Fibroblast of pulmonary artery (primary cell): ENCODE measurements around the gene DCTN3.

Experiments
- DNase-seq: peaks from one replicate; pipeline ENCODE4 v3.0.0-alpha.2; 2010; ENCODE audit warnings: low read depth
- H3K4me3 ChIP-seq: replicated peaks from 2 replicates; pipeline ENCODE4 v1.5.1; 2011; ENCODE audit warnings: low read depth, mild to moderate bottlenecking, control low read depth, low read length, moderate library complexity
- TF ChIP-seq, protein P1 (sequence below): IDR thresholded peaks from 2 replicates; pipeline ENCODE4 v1.5.1; 2011; ENCODE audit warnings: mild to moderate bottlenecking, control low read depth, low read length, inconsistent platforms; ENCODE audit errors: missing control alignments

Gene DCTN3

DNA sequence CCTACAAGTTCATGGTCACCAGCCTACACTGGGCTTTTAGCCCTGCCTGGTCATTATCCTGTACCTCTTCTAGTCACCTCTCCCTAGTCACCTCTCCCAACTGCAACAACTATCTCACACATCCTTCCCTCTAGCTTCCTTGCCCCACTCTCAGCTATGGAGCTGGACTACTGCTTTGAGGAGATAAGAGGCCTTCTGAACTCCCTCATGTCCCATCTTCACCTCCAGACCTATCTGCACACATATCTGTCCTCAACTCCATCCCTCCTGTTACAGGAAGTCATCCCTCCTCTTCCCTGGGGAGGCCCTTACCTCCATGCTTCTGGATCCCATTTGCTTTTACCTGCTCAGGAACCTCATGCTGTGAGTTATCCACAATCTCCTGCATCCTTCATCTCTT is 14.1 kb downstream of the DCTN3 start:
- DNase-seq: no peak
- no peak overlapping the region for H3K4me3 ChIP-seq
- TF ChIP-seq, protein P1, sequence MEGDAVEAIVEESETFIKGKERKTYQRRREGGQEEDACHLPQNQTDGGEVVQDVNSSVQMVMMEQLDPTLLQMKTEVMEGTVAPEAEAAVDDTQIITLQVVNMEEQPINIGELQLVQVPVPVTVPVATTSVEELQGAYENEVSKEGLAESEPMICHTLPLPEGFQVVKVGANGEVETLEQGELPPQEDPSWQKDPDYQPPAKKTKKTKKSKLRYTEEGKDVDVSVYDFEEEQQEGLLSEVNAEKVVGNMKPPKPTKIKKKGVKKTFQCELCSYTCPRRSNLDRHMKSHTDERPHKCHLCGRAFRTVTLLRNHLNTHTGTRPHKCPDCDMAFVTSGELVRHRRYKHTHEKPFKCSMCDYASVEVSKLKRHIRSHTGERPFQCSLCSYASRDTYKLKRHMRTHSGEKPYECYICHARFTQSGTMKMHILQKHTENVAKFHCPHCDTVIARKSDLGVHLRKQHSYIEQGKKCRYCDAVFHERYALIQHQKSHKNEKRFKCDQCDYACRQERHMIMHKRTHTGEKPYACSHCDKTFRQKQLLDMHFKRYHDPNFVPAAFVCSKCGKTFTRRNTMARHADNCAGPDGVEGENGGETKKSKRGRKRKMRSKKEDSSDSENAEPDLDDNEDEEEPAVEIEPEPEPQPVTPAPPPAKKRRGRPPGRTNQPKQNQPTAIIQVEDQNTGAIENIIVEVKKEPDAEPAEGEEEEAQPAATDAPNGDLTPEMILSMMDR: no peak

DNA sequence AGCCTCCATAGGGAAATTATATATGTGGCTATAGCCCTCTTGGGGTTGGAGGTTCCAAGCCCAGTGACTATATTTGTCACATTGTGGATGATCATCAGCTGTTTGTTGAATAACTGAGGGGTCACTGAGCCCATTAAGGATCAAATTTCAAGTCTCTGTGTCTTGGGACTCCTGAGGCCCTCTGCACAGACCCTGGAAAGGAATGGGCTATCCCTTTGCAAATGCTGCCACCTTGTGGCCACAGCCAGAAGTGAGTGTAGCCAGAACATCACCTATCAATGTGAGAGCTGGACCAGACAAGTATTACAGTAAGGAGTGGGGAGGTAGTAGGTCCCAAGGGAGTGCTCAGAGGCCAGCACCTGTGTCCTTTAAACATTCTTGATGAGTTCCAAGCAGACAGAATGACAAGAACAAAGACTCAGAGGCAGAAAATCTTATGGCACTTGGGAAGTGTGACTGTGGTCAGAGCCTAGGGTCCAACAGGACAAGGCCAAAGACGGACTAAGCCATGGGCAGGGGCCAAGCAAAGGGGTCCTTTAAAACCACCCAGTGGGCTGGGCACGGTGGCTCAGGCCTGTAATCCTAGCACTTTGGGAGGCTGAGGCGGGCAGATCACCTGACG is 16.6 kb downstream of the DCTN3 start:
- TF ChIP-seq, protein P1: peak; percentile 96
- no peak overlapping the region for H3K4me3 ChIP-seq
- peak; percentile 79 for DNase-seq

DNA sequence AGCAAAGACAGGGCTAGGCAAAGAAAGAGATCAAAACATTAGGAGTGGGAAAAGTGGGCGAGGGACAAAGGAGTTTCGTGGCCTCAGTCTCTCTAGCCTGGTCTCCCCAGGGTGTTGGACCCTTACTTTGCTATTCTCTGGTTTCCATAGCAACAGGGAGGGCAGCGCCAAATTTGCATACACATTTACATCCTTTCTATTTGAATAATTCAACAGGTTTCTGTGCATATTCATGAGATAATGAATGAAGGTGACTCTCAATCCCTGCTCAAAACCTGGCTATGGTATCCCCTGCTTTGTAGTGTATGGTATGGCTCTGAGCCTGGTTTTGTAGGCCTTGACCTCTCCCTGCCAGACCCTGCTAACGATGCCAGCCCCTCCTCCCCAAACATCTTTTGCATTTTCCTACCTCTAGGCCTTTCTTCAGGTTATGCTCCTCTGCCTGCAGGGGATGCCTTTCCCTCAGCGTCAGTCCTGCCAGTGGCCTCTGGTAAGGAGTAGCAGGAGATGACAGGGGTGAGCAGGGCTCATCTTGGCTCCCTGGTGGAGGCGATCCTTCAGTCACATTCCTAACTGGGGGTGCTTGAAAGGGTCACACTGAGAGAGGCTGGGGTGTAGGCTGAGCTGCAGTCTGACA is 18.2 kb downstream of the DCTN3 start:
- TF ChIP-seq, protein P1: no peak

DNA sequence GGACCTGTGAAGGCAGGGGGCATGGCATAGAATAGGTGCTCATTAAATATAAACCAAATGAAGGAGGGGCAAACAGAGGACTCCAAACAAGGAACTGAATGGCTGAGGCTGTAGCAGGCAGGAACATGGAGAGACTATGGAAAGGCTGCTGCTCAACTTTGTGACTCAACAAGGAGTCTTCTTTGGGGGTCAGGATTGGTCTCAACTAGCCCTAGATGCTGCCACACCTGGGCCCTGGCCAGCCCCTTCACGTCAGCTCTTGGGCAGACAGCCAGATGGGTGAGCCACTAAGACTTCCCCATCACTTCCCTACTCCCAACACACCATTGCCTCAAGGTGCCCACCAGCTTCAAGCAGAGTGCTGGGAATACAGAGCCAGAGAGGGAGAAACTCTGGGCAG is 19.4 kb downstream of the DCTN3 start:
- no peak for DNase-seq
- no peak overlapping the region for H3K4me3 ChIP-seq
- TF ChIP-seq, protein P1: no peak

More for the DNA sequence above, 18.2 kb downstream of the DCTN3 start:
- no peak for DNase-seq
- H3K4me3 ChIP-seq: no peak overlapping the region

DNA sequence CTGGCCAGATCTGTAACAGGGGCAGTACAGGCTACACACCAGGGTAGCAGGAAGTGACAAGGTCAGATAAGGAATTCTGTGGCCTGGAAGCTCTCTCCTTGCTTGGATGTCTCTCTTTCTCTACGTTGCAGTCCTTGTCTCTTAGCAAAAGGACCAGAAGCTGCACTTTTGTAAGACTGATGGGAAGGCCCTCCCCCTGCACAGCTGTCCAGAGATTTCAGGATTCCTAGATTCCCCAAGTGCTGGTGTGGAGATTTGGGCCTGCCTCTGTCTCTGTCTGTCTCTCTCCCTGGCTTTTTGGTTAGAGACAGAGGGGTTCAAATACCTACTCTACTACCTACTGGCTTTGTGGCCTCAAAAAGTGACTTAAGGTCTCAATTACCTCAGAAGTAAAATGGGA is 20.7 kb downstream of the DCTN3 start:
- H3K4me3 ChIP-seq: no peak overlapping the region
- DNase-seq: no peak
- TF ChIP-seq, protein P1: no peak

DNA sequence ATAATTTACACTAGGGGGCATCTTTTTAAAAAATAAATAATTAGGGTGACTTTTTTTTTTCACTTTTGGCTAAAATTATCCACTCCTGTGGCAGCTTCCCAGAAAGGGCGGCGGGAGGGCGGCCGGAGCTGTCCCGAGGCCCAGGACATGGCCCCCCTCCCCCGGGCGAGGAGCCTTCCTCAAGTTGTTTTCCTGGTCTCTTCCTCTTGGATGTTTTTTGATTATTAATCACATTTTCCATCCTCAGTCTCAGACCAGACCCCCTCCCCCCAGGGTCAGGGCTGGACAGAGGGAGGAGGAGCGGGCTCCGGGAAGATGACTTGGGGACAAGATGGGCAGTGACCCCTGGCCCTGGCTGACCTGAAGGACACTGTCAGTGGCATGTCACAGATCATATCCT is 26.1 kb downstream of the DCTN3 start:
- TF ChIP-seq, protein P1: no peak
- no peak for DNase-seq
- no peak overlapping the region for H3K4me3 ChIP-seq

DNA sequence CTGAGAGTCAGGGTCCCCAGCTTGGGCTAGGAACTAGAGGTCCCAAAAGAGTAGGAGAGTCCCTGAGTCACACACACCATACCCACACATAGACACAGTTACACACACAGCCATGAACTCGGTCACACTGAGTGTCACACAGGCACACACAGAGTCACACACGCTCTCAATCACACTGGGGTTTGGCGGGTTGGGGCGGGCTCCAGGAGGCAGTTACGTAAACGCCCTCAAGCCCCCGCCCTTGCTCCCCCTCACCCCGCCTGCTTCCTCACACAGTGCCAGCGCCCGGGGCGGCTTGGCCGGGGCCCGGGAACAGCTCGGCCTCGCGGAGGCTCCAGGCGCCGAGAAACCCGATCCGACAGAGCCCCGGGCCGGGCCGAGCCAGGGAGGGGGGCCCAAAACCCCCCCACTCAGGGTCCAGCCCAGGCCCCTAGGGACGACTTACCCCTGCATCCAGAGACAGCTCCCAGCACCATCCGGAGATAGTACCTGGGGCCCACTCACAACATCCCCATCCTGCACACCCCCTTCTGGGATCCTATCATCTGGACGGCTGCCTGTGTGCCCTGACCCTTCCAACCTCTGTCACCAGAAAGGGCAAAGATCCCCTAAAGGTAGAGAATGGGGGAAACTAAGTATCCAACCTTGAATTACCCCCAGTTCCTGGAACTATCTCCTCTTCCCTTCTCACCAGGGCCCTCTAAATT is 27.2 kb downstream of the DCTN3 start:
- H3K4me3 ChIP-seq: no peak overlapping the region
- TF ChIP-seq, protein P1: no peak
- no peak for DNase-seq
